HepG2 (cell line): Measurements from ENCODE around the gene SLC29A2. TPM values are rescaled to one million over a fixed set of nuclear protein-coding genes. Genes with fewer than 3 reads are reported as not detected.

Experiments used
- CERS6 ChIP-seq: sonication (generic); formaldehyde crosslinking; IDR thresholded peaks from 2 replicates; pipeline ENCODE4 v1.5.0; 2020; ENCODE audit warnings: missing genetic modification reagents
- HOXA7 ChIP-seq: sonication (generic); formaldehyde crosslinking; IDR thresholded peaks from 2 replicates; pipeline ENCODE4 v1.8.1; 2022; ENCODE audit warnings: mild to moderate bottlenecking, missing genetic modification reagents, moderate library complexity
- KDM6A ChIP-seq: IDR thresholded peaks from 2 replicates; pipeline ENCODE4 v1.6.1; 2016; ENCODE audit warnings: low read depth
- MLXIP ChIP-seq: sonication (generic); formaldehyde crosslinking; IDR thresholded peaks from 2 replicates; pipeline ENCODE4 v1.9.0; 2021; ENCODE audit warnings: missing genetic modification reagents, borderline replicate concordance
- MYC ChIP-seq: sonication (generic); formaldehyde crosslinking; IDR thresholded peaks from 2 replicates; pipeline ENCODE4 v1.9.0; 2021; ENCODE audit warnings: missing genetic modification reagents, borderline replicate concordance
- NR2C2 ChIP-seq: sonication (generic); formaldehyde crosslinking; IDR thresholded peaks from 2 replicates; pipeline ENCODE4 v1.4.0; 2020; ENCODE audit warnings: missing genetic modification reagents, mild to moderate bottlenecking, moderate library complexity, borderline replicate concordance
- PITX1 ChIP-seq: sonication (generic); formaldehyde crosslinking; IDR thresholded peaks from 2 replicates; pipeline ENCODE4 v1.5.1; 2020; ENCODE audit warnings: mild to moderate bottlenecking, missing genetic modification reagents
- RBM39 ChIP-seq: fragments of 200-400 bp; formaldehyde crosslinking; IDR thresholded peaks from one replicate; pipeline ENCODE4 v1.6.1; 2018; ENCODE audit warnings: antibody characterized with exemption, mild to moderate bottlenecking, low read depth, low read length; ENCODE audit not compliant: poor library complexity, severe bottlenecking
- SAFB2 ChIP-seq: sonication (generic); formaldehyde crosslinking; IDR thresholded peaks from 2 replicates; pipeline ENCODE4 v1.5.1; 2020; ENCODE audit warnings: missing genetic modification reagents, low read depth, mild to moderate bottlenecking, borderline replicate concordance
- SNRNP70 ChIP-seq: fragments of 200-400 bp; formaldehyde crosslinking; IDR thresholded peaks from 2 replicates; pipeline ENCODE4 v1.6.1; 2017; ENCODE audit warnings: mild to moderate bottlenecking, low read depth, low read length, moderate library complexity
- TAF1 ChIP-seq: sonication (generic); formaldehyde crosslinking; IDR thresholded peaks from 2 replicates; pipeline ENCODE4 v1.4.0; 2020; ENCODE audit warnings: missing genetic modification reagents
- TCF7L2 ChIP-seq: IDR thresholded peaks from 2 replicates; pipeline ENCODE4 v1.6.1; 2011; ENCODE audit warnings: mild to moderate bottlenecking, low read depth, low read length, moderate library complexity
- TEAD2 ChIP-seq: sonication (generic); formaldehyde crosslinking; IDR thresholded peaks from 2 replicates; pipeline ENCODE4 v1.9.0; 2021; ENCODE audit warnings: missing genetic modification reagents
- TFDP2 ChIP-seq: sonication (generic); formaldehyde crosslinking; IDR thresholded peaks from 2 replicates; pipeline ENCODE4 v1.4.0; 2020; ENCODE audit warnings: missing genetic modification reagents
- ZBTB7B ChIP-seq: sonication (generic); formaldehyde crosslinking; IDR thresholded peaks from 2 replicates; pipeline ENCODE4 v1.4.0; 2020; ENCODE audit warnings: missing genetic modification reagents
- ZKSCAN8 ChIP-seq: IDR thresholded peaks from 2 replicates; pipeline ENCODE4 v1.6.1; 2016; ENCODE audit warnings: borderline replicate concordance, missing genetic modification reagents, missing compliant biosample characterization
- ZNF224 ChIP-seq: sonication (generic); formaldehyde crosslinking; IDR thresholded peaks from 2 replicates; pipeline ENCODE4 v1.5.0; 2020; ENCODE audit warnings: mild to moderate bottlenecking, missing genetic modification reagents
- ZNF446 ChIP-seq: sonication (generic); formaldehyde crosslinking; IDR thresholded peaks from 2 replicates; pipeline ENCODE4 v1.5.0; 2020; ENCODE audit warnings: mild to moderate bottlenecking, missing genetic modification reagents
- ZNF552 ChIP-seq: sonication (generic); formaldehyde crosslinking; IDR thresholded peaks from 2 replicates; pipeline ENCODE4 v1.9.0; 2022; ENCODE audit warnings: missing genetic modification reagents, mild to moderate bottlenecking, borderline replicate concordance
- ZNF557 ChIP-seq: sonication (generic); formaldehyde crosslinking; IDR thresholded peaks from 2 replicates; pipeline ENCODE4 v1.4.0; 2020; ENCODE audit warnings: missing genetic modification reagents
- ZNF564 ChIP-seq: sonication (generic); formaldehyde crosslinking; IDR thresholded peaks from 2 replicates; pipeline ENCODE4 v1.8.1; 2023; ENCODE audit warnings: mild to moderate bottlenecking, missing genetic modification reagents
- ZNF607 ChIP-seq: sonication (generic); formaldehyde crosslinking; IDR thresholded peaks from 2 replicates; pipeline ENCODE4 v1.5.1; 2020; ENCODE audit warnings: missing genetic modification reagents, mild to moderate bottlenecking, borderline replicate concordance
- ZNF710 ChIP-seq: sonication (generic); formaldehyde crosslinking; IDR thresholded peaks from 2 replicates; pipeline ENCODE4 v1.5.0; 2020; ENCODE audit warnings: mild to moderate bottlenecking, missing genetic modification reagents, borderline replicate concordance
- ZNF724P ChIP-seq: sonication (generic); formaldehyde crosslinking; IDR thresholded peaks from 2 replicates; pipeline ENCODE4 v1.8.0; 2022; ENCODE audit warnings: missing genetic modification reagents, borderline replicate concordance
- polyA plus RNA-seq, 8 experiments: library from polyadenylated mRNA; depleted of rRNA in 3 of 8; stranded (reverse) in 7 of 8; unstranded in 1 of 8; fragments of >200 nt; fragmentation: Illumina TruSeq in 4 of 8; extraction: Trizol in 4 of 8; gene quantifications; 2 replicates each; pipeline versions ENCODE4 v1.2.1 to v1.2.3, GENCODE V29; 2011 to 2016; ENCODE audit warnings: low read depth in 4 of 8, missing spikeins in 1 of 8, mixed read lengths in 1 of 8; ENCODE audit not compliant: insufficient read depth in 1 of 8
- total RNA-seq, 5 experiments: library from RNA; depleted of rRNA; stranded (reverse); fragments of >200 nt; fragmentation: Illumina TruSeq; extraction: Trizol; gene quantifications; 2 replicates each; pipeline ENCODE4 v1.2.3, GENCODE V29; 2016; ENCODE audit warnings: low read depth in 1 of 5

Gene SLC29A2
- total and polyA plus RNA-seq, 2 of the 13 experiments (the other 11 are each of a cell fraction or from before 2014, with no cell fraction given) = 0.63 to 0.66 TPM

GRCh38 chr11:66335531-66336233, 35.9 kb downstream of the SLC29A2 start (continued):
- TF ChIP-seq TCF7L2 = no peak
- no peak for TF ChIP-seq HOXA7 (CRISPR knock-in tag)
- peak; percentile 24; the same call in 1 of the 2 replicates for TF ChIP-seq ZNF607 (CRISPR knock-in tag)
- no peak for TF ChIP-seq CERS6 (CRISPR knock-in tag)
- TF ChIP-seq TEAD2 (CRISPR knock-in tag) = no peak
- TF ChIP-seq ZBTB7B = no peak
- TF ChIP-seq ZNF724P = peak; percentile 29; the same call in 1 of the 2 replicates
- TF ChIP-seq ZNF710 (CRISPR knock-in tag) = no peak
- no peak for TF ChIP-seq PITX1 (CRISPR knock-in tag)
- no peak for TF ChIP-seq ZNF224 (CRISPR knock-in tag)
- no peak for TF ChIP-seq ZNF446 (CRISPR knock-in tag)
- TF ChIP-seq SNRNP70 = no peak
- TF ChIP-seq ZNF557 (CRISPR knock-in tag) = no peak
- TF ChIP-seq MLXIP = no peak
- TF ChIP-seq NR2C2 (CRISPR knock-in tag) = no peak
- peak; percentile 20; the same call in 1 of the 2 replicates for TF ChIP-seq MYC (CRISPR knock-in tag)
- TF ChIP-seq ZNF564 (CRISPR knock-in tag) = 0 out of 2 replicates have a peak, but pooled peaks have one; percentile 61
- no peak for TF ChIP-seq TFDP2 (CRISPR knock-in tag)
- TF ChIP-seq KDM6A (CRISPR knock-in tag) = no peak
- TF ChIP-seq RBM39 = no peak
- no peak for TF ChIP-seq ZKSCAN8 (CRISPR knock-in tag)
- TF ChIP-seq ZNF552 = no peak
- no peak for TF ChIP-seq TAF1 (CRISPR knock-in tag)
- 0 out of 2 replicates have a peak, but pooled peaks have one; percentile 11 for TF ChIP-seq SAFB2 (CRISPR knock-in tag)
